Right cardiac atrium (tissue), 5 donors: ENCODE data around the gene HS3ST4. TPM values are rescaled to one million over a fixed set of nuclear protein-coding genes. Genes with fewer than 3 reads are reported as not detected.

Experiments used
- ATAC-seq, 2 donors: fragments of 200-7000 bp; cut with Tn5 transposase; one replicate each; pipeline versions ENCODE4 v1.8.0 to v1.9.1; 2020; ENCODE audit warnings: moderate library complexity in 2 of 2, mild to moderate bottlenecking in 1 of 2
- DNase-seq, 3 donors: peaks; one replicate each; pipeline ENCODE4 v3.0.0-alpha.2; 2020
- H3K27ac ChIP-seq: one replicate; pipeline ENCODE4 v1.5.1; 2013; ENCODE audit warnings: mild to moderate bottlenecking, low read length, control low read depth, moderate library complexity
- H3K27me3 ChIP-seq: one replicate; pipeline ENCODE4 v1.6.1; 2013; ENCODE audit not compliant: control insufficient read depth, insufficient read depth
- H3K4me1 ChIP-seq: one replicate; pipeline ENCODE4 v1.6.1; 2013; ENCODE audit warnings: low read length; ENCODE audit not compliant: control insufficient read depth, insufficient read depth
- H3K4me3 ChIP-seq: one replicate; pipeline ENCODE4 v1.5.1; 2013; ENCODE audit warnings: low read length, control low read depth
- H3K9me3 ChIP-seq: one replicate; pipeline ENCODE4 v1.6.1; 2013; ENCODE audit warnings: low read length; ENCODE audit not compliant: control insufficient read depth
- WGBS: extraction: QIAGEN DNeasy Blood & Tissue Kit; methylation state at CpG from one replicate; pipeline ENCODE4 v1.1.7; 2013; 5-methylcytosine and 5-hydroxymethylcytosine counted together
- intact Hi-C, 4 donors: fragments of 100-400 bp; cut with DNase I; formaldehyde crosslinking; loops; one replicate each; pipeline versions ENCODE4 v1.11.0 to v1.14.0; 2022 to 2023
- polyA plus RNA-seq: library from polyadenylated mRNA; stranded (reverse); fragments of 200-250 nt; gene quantifications from one replicate; pipeline ENCODE4 v1.2.3, GENCODE V29; 2013
- total RNA-seq, 4 donors: library from RNA; stranded (reverse); fragmentation: NEBNext Ultra II Directional; extraction: Animal tissue kit (Norgen Biotek cat#: 25700); gene quantifications; one replicate each; pipeline ENCODE4 v1.2.1, GENCODE V29; 2021
- donor health status: healthy with polysubstance abuse.
- donor health status: DM: no; HTN: yes; CAD: no.
- donor health status: DM: no; HTN: no; CAD: no.
- donor health status: DM: no; HTN: yes; CAD: no; lungs with severe emphysema.
- donor health status: DM: yes; HTN: yes; CAD: no.

The HS3ST4 gene
- total and polyA plus RNA-seq, 5 donors = not detected

DNA sequence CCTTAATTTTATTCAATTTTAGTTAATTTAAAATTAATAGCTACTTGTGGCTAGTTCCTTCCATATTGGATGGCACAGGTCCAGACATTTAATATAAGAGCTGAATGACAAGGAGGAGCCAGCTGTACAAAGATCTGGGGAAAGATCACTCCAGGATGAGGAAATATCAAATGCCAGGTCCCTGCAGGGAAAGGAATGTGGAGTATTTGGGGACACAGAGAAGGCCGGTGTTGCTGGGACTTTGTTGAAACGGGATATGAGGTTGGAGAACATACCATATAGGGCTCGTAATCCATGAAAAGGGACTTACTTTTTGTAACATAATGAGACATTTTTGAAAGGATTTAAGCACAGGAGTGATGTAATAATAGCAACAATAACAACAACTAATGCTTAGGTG is 426.8 kb downstream of the HS3ST4 start:
- no peak for ATAC-seq
- no peaks in the 10 kb centered on the region for H3K4me1 ChIP-seq
- no peak overlapping the region for H3K4me3 ChIP-seq
- intact Hi-C loops = no loop called here
- H3K9me3 ChIP-seq = no peaks in the 10 kb centered on the region
- DNase-seq = no peak
- no peaks in the 10 kb centered on the region for H3K27me3 ChIP-seq
- WGBS = 9% methylated on average over 3 of the region's 3 CpGs
- no peak overlapping the region for H3K27ac ChIP-seq

- no peak overlapping the region for H3K27ac ChIP-seq
- ATAC-seq = no peak
- H3K27me3 ChIP-seq = no peaks in the 10 kb centered on the region
- no peak overlapping the region for H3K4me3 ChIP-seq
- intact Hi-C loops = no loop called here
- WGBS = 25% methylated on average over 3 of the region's 3 CpGs
- H3K9me3 ChIP-seq = no peaks in the 10 kb centered on the region
- no peaks in the 10 kb centered on the region for H3K4me1 ChIP-seq
- DNase-seq = no peak
These were observed 429.0 kb downstream of the HS3ST4 start for GRCh38 chr16:26120729-26121128.

DNA sequence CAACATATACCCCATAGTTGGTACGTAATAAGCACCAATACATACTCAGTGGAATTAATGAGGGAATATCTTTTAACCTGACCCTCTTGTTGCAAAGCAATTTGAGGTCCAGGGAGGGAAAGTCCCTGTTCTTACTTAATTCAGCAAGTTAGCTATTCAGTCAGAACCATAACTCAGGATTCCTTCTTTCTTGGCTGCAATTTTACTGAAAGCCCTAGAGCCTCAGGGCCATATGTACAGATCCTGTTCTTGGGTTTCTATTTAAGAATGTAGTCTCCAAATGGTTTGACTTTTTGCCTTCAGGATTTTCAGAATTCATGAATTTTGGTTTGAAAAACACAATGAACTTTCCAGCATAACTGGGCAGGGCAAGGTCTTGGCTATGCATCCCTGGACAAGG is 436.5 kb downstream of the HS3ST4 start:
- 71% methylated on average over 1 of the region's 1 CpG for WGBS

GRCh38 chr16:26129997-26130396 is 438.2 kb downstream of the HS3ST4 start:
- no peak for ATAC-seq
- Histone ChIP-seq H3K27me3 (no peaks in the 10 kb centered on the region), H3K27ac (no peak overlapping the region), H3K4me3 (no peak overlapping the region), H3K4me1 (no peaks in the 10 kb centered on the region), H3K9me3 (no peaks in the 10 kb centered on the region)
- 63% methylated on average over 9 of the region's 9 CpGs for WGBS
- intact Hi-C loops = no loop called here
- DNase-seq = no peak

More for the DNA sequence above, 436.5 kb downstream of the HS3ST4 start:
- no peak for DNase-seq
- H3K9me3 ChIP-seq = no peaks in the 10 kb centered on the region
- no peak overlapping the region for H3K27ac ChIP-seq
- no peak overlapping the region for H3K4me3 ChIP-seq
- no peak for ATAC-seq
- intact Hi-C loops = no loop called here
- no peaks in the 10 kb centered on the region for H3K27me3 ChIP-seq
- H3K4me1 ChIP-seq = no peaks in the 10 kb centered on the region

DNA sequence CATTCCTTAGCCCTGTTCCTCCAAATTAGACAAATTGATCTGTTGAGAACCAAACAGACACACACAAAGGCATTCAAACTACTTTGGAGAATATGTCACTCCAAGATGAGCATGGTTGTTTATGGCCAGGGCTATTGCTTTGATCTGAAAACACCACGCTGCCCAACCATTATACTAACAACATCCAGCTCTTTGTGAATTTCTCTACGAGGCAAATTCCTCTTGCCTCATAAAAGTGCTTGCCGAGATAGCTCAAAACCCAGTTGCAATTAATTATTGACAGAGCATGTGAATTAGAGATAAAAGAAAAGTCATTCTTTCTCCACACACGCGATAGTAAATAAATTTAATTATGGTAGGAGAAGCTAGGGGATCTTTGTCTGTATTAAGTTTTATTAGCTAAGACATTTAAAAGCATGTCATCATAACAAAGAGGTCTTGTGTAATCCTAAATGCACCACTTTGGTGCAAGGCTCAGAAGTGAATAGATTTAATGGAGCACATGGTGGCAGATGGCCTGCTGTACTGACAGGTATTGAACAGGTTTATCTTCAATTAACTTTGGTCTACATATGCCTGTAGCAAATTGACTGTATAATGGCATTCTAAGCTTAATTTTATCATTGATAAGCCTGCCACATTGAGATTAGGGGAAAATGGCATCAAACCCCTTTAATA is 441.8 kb downstream of the HS3ST4 start:
- Histone ChIP-seq H3K27ac (no peak overlapping the region), H3K27me3 (no peaks in the 10 kb centered on the region), H3K4me3 (no peak overlapping the region), H3K4me1 (no peaks in the 10 kb centered on the region), H3K9me3 (no peaks in the 10 kb centered on the region)
- ATAC-seq = no peak
- WGBS = 69% methylated on average over 5 of the region's 5 CpGs
- intact Hi-C loops = no loop called here
- no peak for DNase-seq

DNA sequence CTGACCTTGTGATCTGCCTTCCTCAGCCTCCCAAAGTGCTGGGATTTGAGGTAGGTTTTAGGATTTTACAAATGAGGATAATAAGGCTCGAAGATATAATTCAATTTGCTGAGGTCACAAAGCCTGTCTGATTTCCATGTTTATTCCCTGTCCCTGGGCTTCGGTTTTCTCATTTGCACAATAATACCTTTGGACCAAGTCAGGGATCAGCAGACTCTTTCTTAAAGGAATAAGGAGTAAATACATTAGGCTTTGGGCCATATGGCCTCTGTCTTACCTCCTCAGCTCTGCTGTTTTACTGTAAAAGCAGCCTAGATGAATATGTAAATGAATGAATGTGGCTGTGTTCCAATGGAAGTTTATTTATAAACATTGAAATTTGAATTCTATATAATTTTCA is 442.8 kb downstream of the HS3ST4 start:
- 64% methylated on average over 2 of the region's 2 CpGs for WGBS
- intact Hi-C loops = no loop called here
- Histone ChIP-seq H3K4me1 (no peaks in the 10 kb centered on the region), H3K4me3 (no peak overlapping the region), H3K9me3 (no peaks in the 10 kb centered on the region), H3K27ac (no peak overlapping the region), H3K27me3 (no peaks in the 10 kb centered on the region)
- ATAC-seq (no peak), DNase-seq (no peak)

DNA sequence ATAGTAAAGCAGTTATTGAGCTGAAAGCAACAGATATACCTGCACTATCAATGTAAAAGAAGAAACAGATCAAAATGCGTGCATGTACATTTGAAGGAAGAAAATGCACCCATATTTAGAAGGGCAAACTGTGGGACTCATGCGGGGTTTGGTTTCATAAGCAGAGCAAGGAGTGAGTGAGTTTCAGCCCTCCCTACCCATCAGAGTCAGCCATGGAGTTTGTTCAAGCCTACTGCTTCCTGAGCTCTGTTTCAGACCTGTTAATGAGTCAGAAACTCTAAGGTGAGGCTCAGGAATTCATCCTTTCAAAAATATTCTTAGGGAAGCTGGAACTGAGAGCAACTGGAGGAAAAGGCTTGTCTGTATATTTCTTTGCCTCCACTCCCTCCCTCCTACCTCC is 446.2 kb downstream of the HS3ST4 start:
- H3K4me1 ChIP-seq = no peaks in the 10 kb centered on the region
- H3K27ac ChIP-seq = no peak overlapping the region
- no peaks in the 10 kb centered on the region for H3K27me3 ChIP-seq
- H3K9me3 ChIP-seq = no peaks in the 10 kb centered on the region
- WGBS = 87% methylated on average over 2 of the region's 2 CpGs
- DNase-seq (no peak), ATAC-seq (no peak)
- intact Hi-C loops = no loop called here
- H3K4me3 ChIP-seq = no peak overlapping the region

DNA sequence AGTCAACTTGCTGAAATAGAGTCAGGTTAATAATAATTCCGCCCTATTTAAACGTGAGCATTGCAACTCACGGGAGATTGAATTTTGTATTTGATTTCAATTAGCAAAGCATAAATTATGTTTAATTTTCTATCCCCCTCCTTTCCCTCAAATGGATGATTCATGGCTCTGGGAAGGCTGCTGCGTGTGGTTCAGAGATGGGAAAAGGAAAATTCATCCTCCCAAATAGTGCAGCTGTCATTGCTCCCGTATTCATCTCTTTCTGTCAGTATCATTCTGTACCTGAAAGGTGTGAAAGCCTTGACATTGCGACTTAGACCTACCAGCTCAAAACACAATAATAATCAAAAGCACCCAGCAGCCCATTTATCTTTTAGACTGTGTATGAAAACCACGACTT is 447.3 kb downstream of the HS3ST4 start:
- no peak for DNase-seq
- Histone ChIP-seq H3K27ac (no peak overlapping the region), H3K4me1 (no peaks in the 10 kb centered on the region), H3K4me3 (no peak overlapping the region), H3K27me3 (no peaks in the 10 kb centered on the region), H3K9me3 (no peaks in the 10 kb centered on the region)
- ATAC-seq = no peak
- WGBS = 83% methylated on average over 7 of the region's 7 CpGs
- intact Hi-C loops = no loop called here

GRCh38 chr16:26139884-26140283 is 448.1 kb downstream of the HS3ST4 start:
- 70% methylated on average over 1 of the region's 1 CpG for WGBS
- ATAC-seq (no peak), DNase-seq (no peak)
- Histone ChIP-seq H3K27ac (no peak overlapping the region), H3K4me1 (no peaks in the 10 kb centered on the region), H3K27me3 (no peaks in the 10 kb centered on the region), H3K4me3 (no peak overlapping the region), H3K9me3 (no peaks in the 10 kb centered on the region)
- intact Hi-C loops = no loop called here

DNA sequence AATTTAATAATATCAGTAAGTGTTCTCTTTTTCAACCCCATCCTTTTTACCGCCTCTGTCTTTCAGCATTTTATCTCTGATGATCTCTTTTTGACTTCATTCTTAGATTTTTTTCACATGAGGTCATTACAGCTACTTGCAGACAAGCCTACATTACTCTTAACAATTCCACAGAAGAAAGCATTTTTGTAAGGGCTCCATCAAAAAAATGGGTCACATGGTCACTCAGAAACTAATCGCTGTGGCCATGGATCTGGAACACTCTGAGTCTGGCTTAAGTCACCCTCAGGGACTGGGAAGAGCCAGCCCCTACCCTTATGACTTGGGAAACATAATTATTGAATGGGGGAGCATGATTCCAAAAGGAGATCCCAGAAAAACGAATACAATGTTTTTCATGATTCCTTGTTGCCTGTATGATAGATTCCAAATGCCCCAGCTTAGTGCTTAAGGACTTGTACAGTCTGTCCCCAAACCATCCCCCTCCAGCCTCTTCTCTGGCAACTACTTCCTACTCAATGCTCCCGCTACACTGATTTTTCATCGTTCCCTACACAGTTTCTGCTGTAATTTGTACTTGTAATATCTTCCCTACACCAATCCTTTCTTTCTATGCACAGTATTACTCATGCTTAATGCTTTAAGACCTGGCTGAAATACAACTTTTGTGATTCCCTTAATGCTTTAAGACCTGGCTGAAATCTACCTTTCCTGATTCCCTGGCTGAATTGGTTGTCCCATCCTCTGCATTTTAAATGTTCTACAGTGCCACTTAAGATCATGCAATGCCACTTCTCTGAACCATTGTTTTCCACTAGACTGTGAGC is 457.8 kb downstream of the HS3ST4 start:
- Histone ChIP-seq H3K27ac (no peak overlapping the region), H3K4me3 (no peak overlapping the region), H3K27me3 (no peaks in the 10 kb centered on the region), H3K9me3 (no peaks in the 10 kb centered on the region), H3K4me1 (no peaks in the 10 kb centered on the region)
- DNase-seq (no peak), ATAC-seq (no peak)
- intact Hi-C loops = no loop called here
- 69% methylated on average over 5 of the region's 5 CpGs for WGBS

GRCh38 chr16:26155221-26155620 is 463.5 kb downstream of the HS3ST4 start:
- 30% methylated on average over 1 of the region's 1 CpG for WGBS
- no peaks in the 10 kb centered on the region for H3K4me1 ChIP-seq
- H3K27me3 ChIP-seq = no peaks in the 10 kb centered on the region
- no peaks in the 10 kb centered on the region for H3K9me3 ChIP-seq
- no peak overlapping the region for H3K4me3 ChIP-seq
- no peak overlapping the region for H3K27ac ChIP-seq
- ATAC-seq (no peak), DNase-seq (no peak)
- intact Hi-C loops = no loop called here
